Kasumi-1 (cell line): ENCODE results near the gene PRKACA.

ENCODE experiments used
- DNase-seq, 2 experiments: peaks; one replicate each; lab custom pipeline; 2025; lab: John Stamatoyannopoulos, UW

PRKACA gene

GRCh38 chr19:14116918-14117578, 514 bp downstream of the PRKACA start:
- no peak for DNase-seq

- DNase-seq = no peak
These were observed 1.0 kb downstream of the PRKACA start for GRCh38 chr19:14116525-14116917.

- no peak for DNase-seq
These were observed 1.8 kb downstream of the PRKACA start for GRCh38 chr19:14115756-14116155.

- DNase-seq = peak; percentile 53 to 62
These were observed 2.7 kb downstream of the PRKACA start for GRCh38 chr19:14114854-14115253.

GRCh38 chr19:14114439-14114838, 3.1 kb downstream of the PRKACA start:
- no peak for DNase-seq

- peak; percentile 85 to 91 for DNase-seq
These were observed 3.7 kb downstream of the PRKACA start for GRCh38 chr19:14113762-14114414.

- DNase-seq = no peak
These were observed 4.7 kb downstream of the PRKACA start for GRCh38 chr19:14112809-14113385.

GRCh38 chr19:14112051-14112808, 5.3 kb downstream of the PRKACA start:
- no peak for DNase-seq

- no peak for DNase-seq
These were observed 6.1 kb downstream of the PRKACA start for GRCh38 chr19:14111486-14111885.

- DNase-seq = no peak
These were observed 6.9 kb downstream of the PRKACA start for GRCh38 chr19:14110650-14111049.

GRCh38 chr19:14107581-14108461, 9.7 kb downstream of the PRKACA start:
- DNase-seq = no peak

GRCh38 chr19:14106840-14107239, 10.7 kb downstream of the PRKACA start:
- DNase-seq = no peak

GRCh38 chr19:14105680-14106079, 11.9 kb downstream of the PRKACA start:
- no peak for DNase-seq

- no peak for DNase-seq
These were observed 14.3 kb downstream of the PRKACA start for GRCh38 chr19:14103310-14103709.

- DNase-seq = no peak
These were observed 14.8 kb downstream of the PRKACA start for GRCh38 chr19:14102756-14103155.

- no peak for DNase-seq
These were observed 15.4 kb downstream of the PRKACA start for GRCh38 chr19:14102102-14102696.

- no peak for DNase-seq
These were observed 16.5 kb downstream of the PRKACA start for GRCh38 chr19:14101003-14101545.

- no peak for DNase-seq
These were observed 19.9 kb downstream of the PRKACA start for GRCh38 chr19:14097532-14098151.

- DNase-seq = no peak
These were observed 21.1 kb downstream of the PRKACA start for GRCh38 chr19:14096272-14096992.

- DNase-seq = no peak
These were observed 22.7 kb downstream of the PRKACA start for GRCh38 chr19:14094854-14095253.
